Measurements from ENCODE around the gene HSPA9.

The HSPA9 gene

GRCh38 chr5:138615461-138615860, 40.3 kb upstream of the HSPA9 start:
- Mint-ChIP-seq H3K27me3 (ENCODE audit: low read depth) (no peaks in the 10 kb centered on the region), H3K4me3 (no peak overlapping the region), H3K9me3 (no peaks in the 10 kb centered on the region), H3K27ac (no peak overlapping the region), H3K4me1 (peaks cover 20% of the 10 kb centered on the region), H3K36me3 (ENCODE audit: low read depth) (no peaks in the 10 kb centered on the region)
- no peak for TF ChIP-seq CTCF (IDR thresholded peaks at IDR 0.05; ENCODE audit: unreplicated experiment in 3 of 3)

GRCh38 chr5:138611678-138612218, 36.5 kb upstream of the HSPA9 start:
- peaks cover 46% of the 10 kb centered on the region for H3K4me1 Mint-ChIP-seq

GRCh38 chr5:138610918-138611677, 35.9 kb upstream of the HSPA9 start:
- H3K27me3 Mint-ChIP-seq (ENCODE audit: low read depth) = no peaks in the 10 kb centered on the region
- H3K36me3 Mint-ChIP-seq (ENCODE audit: low read depth) = no peaks in the 10 kb centered on the region
- no peaks in the 10 kb centered on the region for H3K9me3 Mint-ChIP-seq
- H3K27ac Mint-ChIP-seq = peak overlapping the region; percentile 84 to 96 (median 96)
- H3K4me3 Mint-ChIP-seq = peak overlapping the region; percentile 76 to 80 (median 78)
- H3K4me1 Mint-ChIP-seq = peaks cover 50% of the 10 kb centered on the region
- peak in 1 of 3 experiments; percentile 24 for TF ChIP-seq CTCF (IDR thresholded peaks at IDR 0.05; ENCODE audit: unreplicated experiment in 3 of 3)

More at GRCh38 chr5:138611678-138612218, 36.5 kb upstream of the HSPA9 start:
- Mint-ChIP-seq H3K36me3 (ENCODE audit: low read depth) (no peaks in the 10 kb centered on the region), H3K9me3 (no peaks in the 10 kb centered on the region), H3K27ac (peak overlapping the region; percentile 84 to 96 (median 96)), H3K4me3 (peak overlapping the region; percentile 76 to 80 (median 78)), H3K27me3 (ENCODE audit: low read depth) (no peaks in the 10 kb centered on the region)
- TF ChIP-seq CTCF (IDR thresholded peaks at IDR 0.05; ENCODE audit: unreplicated experiment in 3 of 3) = no peak

GRCh38 chr5:138610415-138610917, 35.3 kb upstream of the HSPA9 start:
- Mint-ChIP-seq H3K36me3 (ENCODE audit: low read depth) (no peaks in the 10 kb centered on the region), H3K27me3 (ENCODE audit: low read depth) (no peaks in the 10 kb centered on the region), H3K27ac (peak overlapping the region; percentile 84 to 96 (median 96)), H3K4me1 (peaks cover 56% of the 10 kb centered on the region), H3K4me3 (peak overlapping the region; percentile 76 to 80 (median 78)), H3K9me3 (no peaks in the 10 kb centered on the region)
- TF ChIP-seq CTCF (IDR thresholded peaks at IDR 0.05; ENCODE audit: unreplicated experiment in 3 of 3) = peak; percentile 11 to 37 (median 36)

- H3K9me3 Mint-ChIP-seq = no peaks in the 10 kb centered on the region
- TF ChIP-seq CTCF (IDR thresholded peaks at IDR 0.05; ENCODE audit: unreplicated experiment in 3 of 3) = no peak
Measured at GRCh38 chr5:138606378-138607064, 31.3 kb upstream of the HSPA9 start.

More at GRCh38 chr5:138606378-138607064, 31.3 kb upstream of the HSPA9 start:
- H3K27ac Mint-ChIP-seq = peak overlapping the region in 2 of 3 experiments; percentile 31 to 67
- H3K36me3 Mint-ChIP-seq (ENCODE audit: low read depth) = no peaks in the 10 kb centered on the region
- peaks cover 84% of the 10 kb centered on the region for H3K4me1 Mint-ChIP-seq
- H3K27me3 Mint-ChIP-seq (ENCODE audit: low read depth) = no peaks in the 10 kb centered on the region
- no peak overlapping the region for H3K4me3 Mint-ChIP-seq
